Uterus (tissue), 2 donors: ENCODE results near the gene ATP6V1G3.

Experiments
- CTCF ChIP-seq, 4 experiments: fragments of 200-600 bp in 2 of 4; fragments of 450-650 bp in 2 of 4; sonication (generic) in 2 of 4; IDR thresholded peaks; one replicate each; pipeline ENCODE4 v1.5.1; 2016 to 2019; ENCODE audit warnings: antibody characterized with exemption in 4 of 4, mild to moderate bottlenecking in 2 of 4, moderate library complexity in 1 of 4
- POLR2A ChIP-seq, 2 donors: fragments of 450-650 bp; IDR thresholded peaks; one replicate each; pipeline ENCODE4 v1.6.1; 2016; ENCODE audit warnings: antibody characterized with exemption in 2 of 2, mild to moderate bottlenecking in 1 of 2, moderate library complexity in 1 of 2

- no peak for TF ChIP-seq CTCF (IDR thresholded peaks at IDR 0.05)
- no peak for TF ChIP-seq POLR2A (IDR thresholded peaks at IDR 0.05)
Measured at GRCh38 chr1:198486903-198487302, 53.6 kb downstream of the ATP6V1G3 start.
